Measurements from ENCODE around the gene HMOX2.

HMOX2 gene

DNA sequence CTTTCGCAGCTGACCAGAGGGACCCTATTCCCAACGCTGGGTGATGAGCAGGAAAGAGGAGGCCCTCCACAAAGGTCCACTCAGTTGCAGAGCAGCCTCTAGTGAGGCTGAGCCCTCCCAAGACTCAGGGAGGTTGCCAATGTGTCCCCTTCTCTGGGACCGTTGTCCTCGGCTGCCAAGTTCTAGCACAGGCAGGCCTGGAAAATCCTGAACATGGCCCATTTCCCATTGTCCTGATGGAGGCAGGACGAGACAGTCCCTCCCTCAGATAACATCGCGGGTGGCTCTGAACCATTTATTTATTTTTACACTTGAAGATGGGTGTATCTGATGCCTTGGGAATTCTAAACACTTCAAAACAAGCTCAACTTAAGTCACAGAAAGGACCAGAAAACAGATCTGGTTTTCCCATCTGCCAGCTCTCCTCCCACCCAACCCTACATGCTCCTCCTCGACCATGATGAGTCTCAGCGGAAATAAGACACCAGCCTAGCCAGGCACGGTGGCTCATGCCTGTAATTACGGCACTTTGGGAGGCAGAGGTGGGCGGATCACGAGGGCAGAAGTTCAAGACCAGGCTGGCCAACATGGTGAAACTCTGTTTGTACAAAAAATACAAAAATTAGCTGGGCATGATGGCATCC, 49.6 kb downstream of the HMOX2 start:
- no peak for DNase-seq

DNA sequence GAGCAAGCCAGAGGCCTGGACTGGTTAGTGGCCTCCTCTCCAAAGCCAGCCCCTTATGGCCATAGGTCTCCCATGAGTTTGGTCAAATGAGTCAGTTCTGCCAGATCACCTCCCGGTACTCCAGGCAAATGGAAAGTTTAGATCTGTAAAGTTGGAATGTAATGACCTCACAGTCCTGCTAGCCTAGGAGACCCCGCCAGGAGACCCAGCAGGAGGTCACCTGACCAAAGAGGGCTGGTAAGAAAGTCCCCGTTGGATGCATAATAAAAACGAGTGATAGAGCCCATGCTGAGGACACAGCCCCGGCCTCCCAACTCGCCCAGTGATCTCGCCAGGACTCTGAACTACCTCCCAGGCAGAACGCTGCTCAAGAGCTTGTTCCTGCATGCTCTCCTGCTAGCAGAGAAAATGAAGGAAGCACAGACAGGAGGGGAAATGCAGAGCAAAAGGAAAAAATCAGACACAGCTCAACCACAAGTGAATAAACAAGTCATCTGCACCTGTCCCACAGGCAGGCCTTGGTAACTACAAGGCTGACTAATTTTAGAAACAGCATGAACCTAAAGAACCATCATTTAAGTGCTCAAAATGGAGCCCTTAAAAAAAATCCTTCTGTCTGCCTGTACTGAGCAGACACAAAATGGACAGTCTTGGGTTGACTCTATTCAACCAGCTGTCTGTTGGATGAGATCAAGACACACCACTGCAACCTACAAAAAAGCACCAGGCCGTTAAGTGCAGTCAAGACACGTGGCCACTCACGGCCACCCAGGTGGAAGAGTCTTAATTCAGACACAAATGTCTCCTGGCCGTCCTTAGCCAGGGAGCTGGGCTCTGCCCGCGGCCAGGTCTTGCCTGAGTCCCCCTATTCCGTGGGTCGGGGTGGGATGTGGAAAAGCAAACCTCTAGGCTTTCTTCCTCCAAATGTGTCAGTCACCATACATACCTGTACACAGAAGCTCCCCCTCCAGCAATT, 53.2 kb downstream of the HMOX2 start:
- peak; percentile 14 for DNase-seq

DNA sequence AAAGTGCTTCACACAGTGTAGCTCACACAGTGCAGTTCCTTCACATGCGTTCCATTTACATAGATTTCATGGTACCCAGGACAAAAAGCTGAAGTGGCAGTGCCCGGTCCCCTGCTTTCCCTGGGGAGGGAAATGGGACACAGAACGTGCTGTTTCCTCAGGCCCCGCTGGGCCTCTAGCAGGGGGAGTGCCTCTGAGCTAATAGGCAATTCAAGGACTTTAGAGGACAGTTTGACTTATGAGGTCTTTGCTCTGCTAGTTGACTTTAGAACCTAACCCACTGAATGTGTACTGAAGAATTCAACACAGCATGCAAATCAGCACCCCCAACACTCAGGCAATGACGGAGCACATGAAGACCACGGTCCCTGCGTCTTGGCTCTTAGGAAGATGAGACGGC, 55.6 kb downstream of the HMOX2 start:
- no peak for DNase-seq

DNA sequence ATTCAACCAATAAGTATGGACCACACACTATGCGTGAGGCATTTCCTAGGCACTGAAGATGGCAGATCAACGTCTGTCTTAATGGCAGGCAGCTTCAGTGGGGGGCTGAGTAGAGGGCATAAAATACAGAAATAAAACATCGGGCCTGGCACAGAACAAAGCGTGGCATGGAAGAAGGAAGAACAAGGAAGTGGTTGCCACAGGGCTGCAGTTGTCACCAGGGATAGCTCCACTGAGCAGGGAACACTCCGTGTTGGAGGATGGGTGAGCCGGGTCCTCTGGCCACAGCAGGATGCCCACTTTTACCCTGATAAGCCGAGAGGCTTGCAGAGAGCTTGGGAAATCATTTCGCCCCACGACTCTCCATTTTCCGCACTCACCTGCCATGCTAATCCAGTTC, 56.0 kb downstream of the HMOX2 start:
- no peak for DNase-seq

DNA sequence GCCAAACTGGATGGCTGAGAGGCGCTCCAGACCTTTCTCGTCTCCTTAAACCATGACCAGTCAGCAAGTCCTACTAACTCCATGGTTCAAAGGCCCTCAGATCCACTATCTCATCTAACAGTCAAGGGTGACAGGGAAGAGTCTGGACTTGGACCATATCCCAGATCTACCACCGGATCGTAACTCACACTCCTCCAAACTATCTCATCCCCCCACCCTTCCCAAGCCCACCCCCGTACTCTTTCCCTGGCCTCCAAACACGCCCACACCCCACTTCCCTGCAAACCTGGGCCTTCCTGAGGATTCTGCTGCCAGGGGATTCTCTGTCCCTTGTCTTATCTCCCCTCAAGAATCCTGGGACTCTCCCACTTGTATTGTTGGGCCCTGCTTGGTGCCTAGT, 57.3 kb downstream of the HMOX2 start:
- DNase-seq = no peak

DNA sequence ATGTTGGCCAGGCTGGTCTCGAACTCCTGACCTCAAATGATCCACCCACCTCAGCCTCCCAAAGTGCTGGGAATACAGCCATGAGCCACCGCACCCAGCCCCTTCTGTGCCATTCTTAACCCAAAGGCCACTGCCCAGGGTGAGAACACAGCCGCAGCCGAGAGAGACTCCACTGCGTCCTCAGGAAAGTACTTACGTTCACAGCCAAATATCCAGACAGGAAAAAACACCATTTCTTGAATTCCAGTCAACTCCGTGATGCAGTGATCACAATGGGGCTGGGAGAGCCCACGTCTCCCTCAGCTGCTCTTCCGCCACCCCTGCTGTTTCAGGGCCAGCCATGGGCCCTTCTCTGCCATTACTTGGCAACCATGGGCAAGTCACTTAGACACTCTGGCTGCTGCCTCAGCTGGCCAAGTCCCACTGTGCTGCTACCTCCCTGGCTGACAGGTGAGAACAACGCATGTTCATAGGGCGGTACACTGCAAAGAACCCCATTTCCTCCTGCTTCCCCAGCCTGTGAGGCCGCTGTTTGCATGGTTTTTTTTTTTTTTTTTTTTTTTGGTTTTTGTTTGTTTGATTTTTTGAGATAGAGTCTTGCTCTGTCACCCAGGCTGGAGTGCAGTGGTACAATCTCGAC, 58.1 kb downstream of the HMOX2 start:
- no peak for DNase-seq

DNA sequence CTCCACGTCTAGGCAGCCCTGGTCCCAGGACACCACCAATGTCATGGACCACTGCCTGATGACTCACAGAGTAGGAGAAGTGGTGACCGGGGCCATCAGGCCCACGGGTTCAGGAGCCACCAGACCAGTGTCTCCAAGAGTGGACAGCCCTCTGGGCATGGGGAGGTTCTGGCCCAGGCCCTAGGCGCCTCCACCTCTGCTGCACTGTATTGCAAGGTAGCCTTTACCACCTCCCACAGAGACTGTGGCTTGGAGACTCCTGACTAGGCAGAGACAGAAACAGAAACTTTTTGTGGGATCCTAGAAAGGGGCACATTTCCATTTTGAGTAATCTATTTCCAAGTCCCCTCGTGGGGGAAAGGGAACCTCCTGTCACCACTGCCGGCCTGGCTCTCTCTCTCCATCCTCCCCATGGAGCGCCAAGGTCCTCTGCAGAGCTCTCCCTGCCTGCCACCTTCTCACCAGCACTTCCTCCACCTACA, 59.5 kb downstream of the HMOX2 start:
- DNase-seq = no peak

DNA sequence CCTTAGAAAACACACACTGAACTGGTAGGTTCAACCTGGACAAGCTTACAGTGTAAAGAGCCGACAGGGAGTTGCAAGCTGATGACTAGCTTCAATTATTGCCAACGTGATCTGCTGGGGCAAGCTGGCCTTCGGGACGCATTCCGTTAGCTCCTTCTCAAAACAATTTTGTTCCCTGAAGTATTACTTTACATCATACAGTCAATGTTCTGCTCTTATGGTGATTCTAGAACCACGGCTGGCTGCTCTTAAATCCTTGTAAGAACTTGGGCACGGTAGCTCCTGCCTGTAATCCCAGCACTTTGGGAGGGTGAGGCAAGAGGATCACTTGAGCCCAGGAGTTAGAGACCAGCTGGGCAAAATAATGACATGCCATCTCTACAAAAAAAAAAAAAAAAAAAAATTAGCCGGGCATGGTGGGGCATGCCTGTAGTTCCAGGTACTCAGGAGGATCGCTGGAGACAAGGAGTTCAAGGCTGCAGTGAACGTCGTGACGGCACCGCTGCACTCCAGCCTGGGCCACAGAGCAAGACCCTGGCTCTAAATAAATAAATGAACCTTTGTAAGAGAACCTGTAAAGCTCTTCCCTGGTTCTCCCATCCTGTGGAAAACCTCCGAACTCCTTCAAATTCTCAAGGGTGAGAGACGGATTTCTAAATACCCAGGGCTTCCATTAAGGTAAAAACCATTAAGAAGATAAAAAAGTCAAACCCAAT, 60.4 kb downstream of the HMOX2 start:
- no peak for DNase-seq

DNA sequence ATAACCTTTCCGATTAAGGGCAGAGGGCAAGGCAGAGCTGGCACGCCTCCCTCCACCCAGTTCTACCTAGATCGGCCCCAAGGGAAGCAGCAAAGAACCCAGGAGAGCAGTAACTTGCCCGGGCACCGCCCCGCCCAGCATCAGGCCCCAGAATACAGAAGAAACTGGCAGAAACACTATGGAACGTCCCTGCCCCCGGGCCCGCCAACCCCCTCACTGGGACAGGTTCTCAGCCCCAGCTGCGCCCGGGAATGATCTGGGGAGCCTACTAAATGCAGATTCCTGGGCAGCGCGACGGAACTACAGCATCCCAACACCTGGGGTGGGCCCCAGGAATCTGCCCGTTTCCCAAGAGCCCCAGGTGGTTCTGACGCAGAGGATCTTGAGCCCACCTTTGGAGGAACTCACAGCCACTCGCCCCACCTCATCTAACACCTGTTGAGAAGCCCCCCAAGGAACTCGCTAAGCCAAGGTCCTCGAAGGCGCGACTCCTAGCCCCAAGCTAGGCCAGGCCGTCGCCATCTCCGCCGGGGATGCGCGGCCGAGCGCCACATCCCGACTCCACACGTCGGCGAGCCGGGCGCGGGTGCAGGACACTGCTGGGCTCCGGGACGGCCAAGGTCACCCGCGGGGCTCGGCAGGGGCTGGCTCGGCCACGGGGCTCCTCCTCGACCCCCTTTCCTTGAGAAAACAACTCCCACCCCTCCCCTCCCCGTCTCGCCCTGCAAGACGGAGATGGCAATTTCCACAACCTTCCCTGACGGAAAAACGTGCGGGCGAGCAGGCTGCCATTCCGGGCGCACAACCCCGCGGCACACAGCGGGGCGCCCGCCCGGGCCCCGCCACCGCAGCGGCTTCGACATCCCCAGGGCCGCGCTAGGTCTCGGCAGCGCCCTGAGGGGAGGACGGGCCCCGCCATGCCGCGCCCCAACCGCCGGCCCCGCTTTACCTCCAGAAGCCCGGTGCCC, 61.5 kb downstream of the HMOX2 start:
- peak; percentile 40 for DNase-seq

DNA sequence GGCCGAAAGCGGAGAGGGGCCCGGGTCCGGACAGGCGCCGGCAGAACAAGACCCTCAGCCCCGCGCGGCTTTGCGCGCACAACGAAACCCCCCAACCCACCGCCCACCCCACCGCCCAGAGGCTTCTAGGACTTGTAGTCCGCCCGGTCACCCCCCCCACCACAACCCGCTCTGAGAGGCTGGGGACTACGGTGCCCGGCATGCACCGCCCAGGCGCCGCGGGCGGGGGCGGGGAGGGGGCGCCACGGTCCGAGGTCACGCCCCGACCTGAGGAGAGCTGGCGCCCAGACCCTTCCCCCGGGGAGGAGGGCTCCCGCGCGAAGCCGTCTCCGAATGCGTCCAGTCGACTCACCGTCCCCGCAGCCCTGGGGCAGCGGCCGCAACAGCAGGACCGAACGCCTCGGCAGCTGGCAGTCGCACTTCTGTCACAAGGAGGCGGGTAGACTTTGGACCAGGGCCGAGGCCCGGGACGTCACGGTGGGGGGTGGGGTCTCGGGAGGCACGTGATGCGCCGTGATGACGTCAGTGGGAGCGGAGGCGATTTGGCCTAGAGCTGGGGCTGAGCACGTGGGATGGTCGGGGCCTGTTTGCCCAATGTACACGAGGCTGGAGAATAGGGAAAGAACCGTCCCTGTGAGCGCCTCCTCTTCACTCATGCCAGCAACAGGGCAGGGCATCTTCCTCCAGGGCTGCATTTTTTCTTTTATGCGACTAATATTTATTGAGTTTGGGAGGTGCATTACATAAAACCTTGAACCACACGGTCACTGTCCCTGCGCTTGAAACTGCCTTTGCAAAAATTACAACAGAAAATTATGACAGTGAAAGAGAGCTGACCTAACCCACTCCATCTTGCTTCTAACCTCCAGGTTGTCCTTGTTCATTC, 62.4 kb downstream of the HMOX2 start, which contains the start of gene CDIP1:
TSS of gene CDIP1 (minus strand) at position 424 of the 886 bp plus-strand sequence. CDS start 24,643 bp downstream, outside the sequence.
- peak; percentile 97 for DNase-seq

DNA sequence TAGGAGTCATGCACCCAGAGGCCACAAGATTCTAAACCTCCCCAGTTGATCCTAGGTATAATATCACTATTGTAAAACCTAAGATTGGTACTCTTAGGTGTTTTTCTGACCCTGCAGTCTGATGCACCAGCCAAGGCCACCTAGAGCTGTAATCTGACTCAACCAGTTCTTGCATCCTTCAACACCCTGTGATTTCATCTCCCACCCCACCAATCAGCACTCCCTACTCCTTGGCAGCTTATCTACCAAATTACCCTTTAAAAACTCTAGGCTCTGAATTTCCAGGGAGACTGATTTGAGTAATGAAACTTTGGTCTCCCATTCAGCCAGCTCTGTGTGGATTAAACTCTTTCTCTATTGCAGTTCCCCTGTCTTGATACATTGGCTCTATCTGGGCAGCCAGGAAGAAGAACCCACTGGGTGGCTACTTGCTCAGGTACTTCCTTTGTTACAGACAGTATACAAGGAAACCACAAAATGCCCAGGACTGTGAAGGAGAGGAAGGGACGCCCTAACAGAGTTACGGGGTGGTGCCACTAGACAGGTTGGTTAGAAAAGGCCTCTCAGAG, 63.6 kb downstream of the HMOX2 start:
- DNase-seq = no peak

DNA sequence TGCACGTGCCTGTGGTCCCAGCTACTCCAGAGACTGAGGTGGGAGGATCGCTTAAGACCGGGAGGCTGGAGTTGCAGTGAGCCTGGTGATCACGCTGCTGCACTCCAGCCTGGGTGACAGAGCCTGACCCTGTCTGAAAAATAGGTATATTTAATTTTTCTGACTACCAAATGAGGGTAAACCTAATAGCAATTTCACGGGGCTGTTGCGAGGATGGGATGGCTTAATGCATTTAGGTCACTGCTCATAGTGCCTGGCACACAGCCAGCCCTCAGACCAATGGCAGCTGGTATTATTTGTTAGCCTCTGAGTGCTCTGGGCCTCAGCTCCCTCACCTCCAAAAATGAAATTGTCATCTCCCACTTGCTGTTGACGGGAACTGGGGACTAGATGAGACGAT, 68.3 kb downstream of the HMOX2 start:
- DNase-seq = no peak

DNA sequence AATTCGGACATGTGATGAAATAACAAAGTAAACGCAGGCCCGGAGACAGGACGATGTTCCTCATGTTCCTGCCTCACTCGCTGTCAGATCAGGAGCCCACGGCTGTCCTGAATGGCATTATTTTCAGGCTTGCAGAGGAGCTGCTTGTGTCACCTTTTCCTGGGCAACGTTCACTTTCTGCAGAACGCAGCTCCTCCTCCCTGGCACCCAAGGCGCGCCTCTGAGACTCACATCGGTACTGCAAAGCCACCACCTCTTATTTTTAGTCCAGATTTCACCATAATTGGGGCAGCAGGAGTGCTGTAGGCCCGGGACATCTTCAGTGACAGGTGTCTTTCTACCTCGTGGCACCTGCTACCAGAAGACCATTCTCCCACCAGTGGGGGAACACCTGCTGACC, 71.9 kb downstream of the HMOX2 start:
- no peak for DNase-seq

DNA sequence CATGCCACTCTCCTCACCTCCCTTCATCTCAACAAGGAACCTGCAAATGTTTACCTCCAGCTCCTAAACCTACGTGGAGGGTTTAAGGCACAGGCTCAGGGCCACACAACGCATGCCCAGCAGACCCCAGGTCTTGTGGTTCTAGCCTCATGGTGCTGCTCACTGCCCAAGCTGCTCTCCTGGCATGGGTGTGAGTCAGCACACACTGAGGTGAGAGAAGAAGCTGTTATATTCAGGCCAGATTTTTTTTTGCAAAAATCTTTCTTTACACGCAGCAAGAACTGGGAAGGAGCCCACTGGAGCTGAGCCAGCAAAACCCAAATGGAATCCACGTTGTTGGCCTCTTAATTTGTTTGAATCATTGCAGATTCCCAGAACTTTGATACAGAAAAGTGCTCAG, 74.4 kb downstream of the HMOX2 start:
- DNase-seq = no peak

DNA sequence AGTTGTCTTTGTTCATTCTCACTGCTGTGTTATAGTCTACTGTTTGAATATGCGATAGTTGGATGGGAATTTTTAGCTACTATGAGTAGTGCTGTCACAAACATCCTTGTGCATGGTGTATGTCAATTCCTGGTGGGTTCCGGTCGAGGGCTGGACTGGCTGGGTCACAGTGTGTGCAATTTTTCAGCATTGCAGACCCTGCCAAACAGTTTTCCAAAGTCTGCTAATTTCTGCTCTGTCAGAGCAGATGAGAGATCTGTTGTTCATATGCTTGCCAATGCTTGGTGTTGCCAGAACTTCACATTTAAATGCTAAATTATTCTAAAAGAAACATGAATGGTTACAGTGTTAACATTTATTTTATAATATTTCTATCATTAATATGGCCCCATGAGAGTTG, 76.3 kb downstream of the HMOX2 start:
- DNase-seq = no peak

DNA sequence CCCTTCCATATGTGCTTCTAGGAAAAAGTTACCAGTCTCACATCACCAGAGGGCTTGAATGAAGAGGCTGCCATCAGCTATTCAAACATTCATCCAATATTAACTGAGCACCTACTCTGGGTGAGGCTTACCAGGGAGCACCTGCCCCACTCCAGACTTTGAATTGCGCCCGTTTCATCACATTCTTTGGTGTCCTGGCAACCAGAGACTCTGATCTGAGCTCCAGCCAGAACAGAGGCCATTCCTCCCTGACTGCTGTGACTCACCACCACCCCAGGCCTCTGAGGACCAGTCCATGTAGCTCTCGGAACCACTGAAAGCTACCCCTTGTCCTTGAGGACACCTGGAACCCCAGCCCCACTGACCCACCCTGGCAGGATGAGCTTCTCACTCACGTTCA, 79.9 kb downstream of the HMOX2 start, which contains the start of gene C16orf96:
TSS of gene C16orf96 (plus strand) at position 229 of the 400 bp plus-strand sequence. CDS start at position 379, 150 bp downstream.
- DNase-seq = no peak

DNA sequence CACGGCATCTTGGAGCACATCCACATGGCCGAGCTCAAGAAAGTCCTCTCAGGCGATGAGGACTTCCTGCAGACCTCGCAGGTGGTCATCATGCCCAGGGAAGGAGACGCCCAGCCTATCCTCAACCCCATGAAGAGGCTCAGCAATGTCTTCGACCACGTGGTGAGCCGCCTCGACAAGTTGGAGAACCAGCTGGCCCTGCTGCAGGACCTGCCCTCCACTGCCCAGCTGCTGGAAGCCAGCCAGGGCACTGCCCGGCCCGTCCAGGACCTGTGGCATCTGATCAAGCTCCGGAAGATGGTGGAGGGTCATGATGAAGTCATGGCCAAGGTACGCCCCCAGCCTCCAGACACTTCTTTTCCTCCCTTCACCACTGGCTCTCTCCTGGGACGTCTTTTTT, 80.4 kb downstream of the HMOX2 start:
- DNase-seq = no peak

DNA sequence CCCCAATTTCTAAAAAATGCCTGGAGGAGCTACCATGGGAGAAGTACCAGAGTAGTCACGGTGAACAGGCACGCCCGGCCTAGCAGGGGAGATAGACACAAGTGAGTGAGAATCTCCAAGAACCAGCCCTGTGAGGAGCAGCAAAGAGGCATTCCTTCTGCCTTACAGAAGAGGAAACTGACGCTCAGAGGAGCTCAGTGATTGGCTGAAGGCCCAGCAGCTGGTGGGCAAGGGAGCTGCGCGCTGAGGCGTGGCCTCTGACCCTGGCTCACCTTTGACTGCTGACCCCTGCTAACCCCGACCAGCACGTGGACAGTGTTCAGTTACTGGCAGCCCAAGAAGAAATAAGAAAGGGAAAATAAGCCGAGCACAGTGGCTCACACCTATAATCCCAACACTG, 81.8 kb downstream of the HMOX2 start:
- DNase-seq = no peak
